ENCODE data around the gene ARPIN.
"Not testable (repeated sequence)": the region's sequence is repeated elsewhere in the genome, so short reads cannot be mapped to it uniquely, and the experiment has no call there.

DNA sequence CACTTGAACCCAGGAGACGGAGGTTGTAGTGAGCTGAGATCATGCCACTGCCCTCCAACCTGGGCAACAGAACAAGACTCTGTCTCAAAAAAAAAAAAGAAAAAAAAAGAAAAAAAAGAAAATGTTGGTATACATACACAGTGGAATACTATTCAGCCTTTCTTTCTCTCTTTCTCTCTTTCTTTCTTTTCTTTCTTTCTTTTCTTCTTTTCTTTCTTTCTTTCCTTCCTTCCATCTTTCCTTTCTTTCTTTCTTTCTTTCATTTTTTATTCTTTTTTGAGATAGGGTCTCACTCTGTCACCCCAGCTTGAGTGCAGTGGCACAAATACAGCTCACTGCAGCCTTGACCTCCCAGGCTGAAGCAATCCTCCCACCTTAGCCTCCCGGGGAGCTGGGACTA lies 26.6 kb upstream of the ARPIN start:
- not testable (repeated sequence) for TF ChIP-seq EZH2phosphoT487 (IDR thresholded peaks at IDR 0.05; ENCODE audit: unreplicated experiment); STAT1 (IDR thresholded peaks at IDR 0.05; ENCODE audit: unreplicated experiment); NANOG (IDR thresholded peaks at IDR 0.05; ENCODE audit: borderline replicate concordance); REST (IDR thresholded peaks at IDR 0.05; ENCODE audit: unreplicated experiment); JUNB (IDR thresholded peaks at IDR 0.05; ENCODE audit: unreplicated experiment)
- TF ChIP-seq, protein P1, sequence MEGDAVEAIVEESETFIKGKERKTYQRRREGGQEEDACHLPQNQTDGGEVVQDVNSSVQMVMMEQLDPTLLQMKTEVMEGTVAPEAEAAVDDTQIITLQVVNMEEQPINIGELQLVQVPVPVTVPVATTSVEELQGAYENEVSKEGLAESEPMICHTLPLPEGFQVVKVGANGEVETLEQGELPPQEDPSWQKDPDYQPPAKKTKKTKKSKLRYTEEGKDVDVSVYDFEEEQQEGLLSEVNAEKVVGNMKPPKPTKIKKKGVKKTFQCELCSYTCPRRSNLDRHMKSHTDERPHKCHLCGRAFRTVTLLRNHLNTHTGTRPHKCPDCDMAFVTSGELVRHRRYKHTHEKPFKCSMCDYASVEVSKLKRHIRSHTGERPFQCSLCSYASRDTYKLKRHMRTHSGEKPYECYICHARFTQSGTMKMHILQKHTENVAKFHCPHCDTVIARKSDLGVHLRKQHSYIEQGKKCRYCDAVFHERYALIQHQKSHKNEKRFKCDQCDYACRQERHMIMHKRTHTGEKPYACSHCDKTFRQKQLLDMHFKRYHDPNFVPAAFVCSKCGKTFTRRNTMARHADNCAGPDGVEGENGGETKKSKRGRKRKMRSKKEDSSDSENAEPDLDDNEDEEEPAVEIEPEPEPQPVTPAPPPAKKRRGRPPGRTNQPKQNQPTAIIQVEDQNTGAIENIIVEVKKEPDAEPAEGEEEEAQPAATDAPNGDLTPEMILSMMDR (conservative IDR thresholded peaks at IDR 0.05; ENCODE audit: low read depth in 2 of 2), result not testable (repeated sequence)
